ENCODE results near the gene KBTBD7. TPM values are rescaled to one million over a fixed set of nuclear protein-coding genes. Genes with fewer than 3 reads are reported as not detected.

KBTBD7 gene
- total RNA-seq, 1 experiment from 2014 or later = 6.2 TPM

DNA sequence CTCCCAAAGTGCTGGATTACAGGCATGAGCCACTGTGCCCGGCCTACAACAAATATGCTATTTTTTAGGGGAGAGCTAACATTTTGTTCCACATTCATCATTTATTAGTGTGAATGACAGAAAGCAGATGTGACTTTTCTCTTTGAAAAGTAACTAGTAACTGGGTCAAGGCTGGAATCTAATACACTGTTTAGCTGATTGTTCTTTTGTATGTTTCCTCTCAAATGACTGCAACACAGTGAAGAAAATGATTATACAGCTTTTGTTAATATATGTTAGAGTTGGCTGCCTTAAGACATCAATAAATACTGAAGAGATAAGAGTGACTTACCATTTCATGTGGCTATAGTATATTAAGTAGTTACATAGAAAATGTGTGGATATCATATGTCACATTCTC is 42.0 kb upstream of the KBTBD7 start:
- Histone ChIP-seq H3K4me1 (ENCODE audit: control insufficient read depth in 1 of 2, insufficient read depth in 2 of 2, low read length in 2 of 2) (0 out of 4 replicates have a peak, but pooled peaks cover 0 to 3% of the 10 kb centered on the region in 2 experiments), H3K4me3 (replicated peaks in 1 of 2; ENCODE audit: low read depth in 1 of 2, low read length in 2 of 2) (no peak overlapping the region), H3K4me2 (ENCODE audit: low read length) (no peak overlapping the region), H3K9me3 (ENCODE audit: control insufficient read depth in 1 of 2, insufficient read depth in 1 of 2, low read depth in 1 of 2, low read length in 2 of 2) (no peaks in the 10 kb centered on the region), H3K9me2 (ENCODE audit: insufficient read depth) (no peaks in the 10 kb centered on the region), H2AFZ (ENCODE audit: low read depth, low read length, poor library complexity, severe bottlenecking) (no peak overlapping the region), H4K20me1 (ENCODE audit: insufficient read depth) (no peaks in the 10 kb centered on the region), H3K27me3 (ENCODE audit: insufficient read depth, low read length) (no peaks in the 10 kb centered on the region), H3K27ac (ENCODE audit: low read depth, low read length) (no peak overlapping the region), H3K36me3 (ENCODE audit: control insufficient read depth in 1 of 2, insufficient read depth in 2 of 2, low read length in 2 of 2) (no peaks in the 10 kb centered on the region; a peak in 1 of 4 replicates), H3K9ac (ENCODE audit: low read length) (no peak overlapping the region), H3K79me2 (ENCODE audit: insufficient read depth, low read length) (no peaks in the 10 kb centered on the region)
- ChIA-PET CTCF (no interaction called here), RAD21 (ENCODE audit: low non-redundant PET in 1 of 2, low total read pairs in 2 of 2, uncharacterized antibody in 2 of 2, unreplicated experiment in 2 of 2) (no interaction called here), POLR2A (no interaction called here)
- no TSS peak for BruUV-seq (replicated peaks)
- intact Hi-C loops (cut with micrococcal nuclease) = no loop called here
- TF ChIP-seq YY1 (IDR thresholded peaks at IDR 0.05; ENCODE audit: extremely low read depth, insufficient replicate concordance, low read depth, low read length) (no peak), EZH2phosphoT487 (IDR thresholded peaks at IDR 0.05; ENCODE audit: borderline replicate concordance) (no peak), RAD21 (IDR thresholded peaks at IDR 0.05; ENCODE audit: low read depth) (no peak), JUND (IDR thresholded peaks at IDR 0.05) (no peak), CBX3 (IDR thresholded peaks at IDR 0.05; ENCODE audit: low read depth) (no peak), POLR2A (IDR thresholded peaks at IDR 0.05; ENCODE audit: borderline replicate concordance, extremely low read depth, insufficient read depth, insufficient read length) (no peak), TCF7L2 (IDR thresholded peaks at IDR 0.05; ENCODE audit: borderline replicate concordance, extremely low read depth, insufficient read depth, insufficient read length) (no peak), CEBPB (IDR thresholded peaks at IDR 0.05; ENCODE audit: low read depth) (no peak), SIN3A (IDR thresholded peaks at IDR 0.05; ENCODE audit: low read depth) (no peak), POLR2AphosphoS5 (IDR thresholded peaks at IDR 0.05; ENCODE audit: low read depth, low read length) (no peak)
- TF ChIP-seq, protein P1, sequence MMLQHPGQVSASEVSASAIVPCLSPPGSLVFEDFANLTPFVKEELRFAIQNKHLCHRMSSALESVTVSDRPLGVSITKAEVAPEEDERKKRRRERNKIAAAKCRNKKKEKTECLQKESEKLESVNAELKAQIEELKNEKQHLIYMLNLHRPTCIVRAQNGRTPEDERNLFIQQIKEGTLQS (IDR thresholded peaks at IDR 0.05) = no peak
- TF ChIP-seq, protein P2, sequence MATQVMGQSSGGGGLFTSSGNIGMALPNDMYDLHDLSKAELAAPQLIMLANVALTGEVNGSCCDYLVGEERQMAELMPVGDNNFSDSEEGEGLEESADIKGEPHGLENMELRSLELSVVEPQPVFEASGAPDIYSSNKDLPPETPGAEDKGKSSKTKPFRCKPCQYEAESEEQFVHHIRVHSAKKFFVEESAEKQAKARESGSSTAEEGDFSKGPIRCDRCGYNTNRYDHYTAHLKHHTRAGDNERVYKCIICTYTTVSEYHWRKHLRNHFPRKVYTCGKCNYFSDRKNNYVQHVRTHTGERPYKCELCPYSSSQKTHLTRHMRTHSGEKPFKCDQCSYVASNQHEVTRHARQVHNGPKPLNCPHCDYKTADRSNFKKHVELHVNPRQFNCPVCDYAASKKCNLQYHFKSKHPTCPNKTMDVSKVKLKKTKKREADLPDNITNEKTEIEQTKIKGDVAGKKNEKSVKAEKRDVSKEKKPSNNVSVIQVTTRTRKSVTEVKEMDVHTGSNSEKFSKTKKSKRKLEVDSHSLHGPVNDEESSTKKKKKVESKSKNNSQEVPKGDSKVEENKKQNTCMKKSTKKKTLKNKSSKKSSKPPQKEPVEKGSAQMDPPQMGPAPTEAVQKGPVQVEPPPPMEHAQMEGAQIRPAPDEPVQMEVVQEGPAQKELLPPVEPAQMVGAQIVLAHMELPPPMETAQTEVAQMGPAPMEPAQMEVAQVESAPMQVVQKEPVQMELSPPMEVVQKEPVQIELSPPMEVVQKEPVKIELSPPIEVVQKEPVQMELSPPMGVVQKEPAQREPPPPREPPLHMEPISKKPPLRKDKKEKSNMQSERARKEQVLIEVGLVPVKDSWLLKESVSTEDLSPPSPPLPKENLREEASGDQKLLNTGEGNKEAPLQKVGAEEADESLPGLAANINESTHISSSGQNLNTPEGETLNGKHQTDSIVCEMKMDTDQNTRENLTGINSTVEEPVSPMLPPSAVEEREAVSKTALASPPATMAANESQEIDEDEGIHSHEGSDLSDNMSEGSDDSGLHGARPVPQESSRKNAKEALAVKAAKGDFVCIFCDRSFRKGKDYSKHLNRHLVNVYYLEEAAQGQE (IDR thresholded peaks at IDR 0.05; ENCODE audit: low read depth) = no peak
- ATAC-seq (no peak), DNase-seq (ENCODE audit: low read depth, low spot score) (no peak)

Measured in HCT116 (cell line).